HG03354 (cell line): ENCODE measurements around the gene GJA3.

Source experiments
- ATAC-seq: cut with Tn5 transposase; IDR thresholded peaks from one replicate; pipeline ENCODE4 v1.9.1; 2021; ENCODE audit warnings: mild to moderate bottlenecking; ENCODE audit not compliant: unreplicated experiment, poor library complexity, severe bottlenecking

GJA3 gene

GRCh38 chr13:20131057-20131832, 29.6 kb downstream of the GJA3 start:
- no peak for ATAC-seq

GRCh38 chr13:20130652-20131051, 30.2 kb downstream of the GJA3 start:
- ATAC-seq: no peak

GRCh38 chr13:20130012-20130411, 30.8 kb downstream of the GJA3 start:
- ATAC-seq: no peak

GRCh38 chr13:20129076-20129475, 31.8 kb downstream of the GJA3 start:
- no peak for ATAC-seq

- peak; percentile 25 for ATAC-seq
Measured at GRCh38 chr13:20128459-20128931, 32.4 kb downstream of the GJA3 start.

GRCh38 chr13:20127562-20128458, 33.0 kb downstream of the GJA3 start:
- ATAC-seq: peak; percentile 76

- ATAC-seq: peak; percentile 32
Measured at GRCh38 chr13:20127262-20127561, 33.6 kb downstream of the GJA3 start.

- ATAC-seq: no peak
Measured at GRCh38 chr13:20126541-20127261, 34.2 kb downstream of the GJA3 start.

- no peak for ATAC-seq
Measured at GRCh38 chr13:20125783-20126165, 35.1 kb downstream of the GJA3 start.

- ATAC-seq: no peak
Measured at GRCh38 chr13:20125129-20125782, 35.6 kb downstream of the GJA3 start.

- ATAC-seq: no peak
Measured at GRCh38 chr13:20124303-20124702, 36.5 kb downstream of the GJA3 start.

GRCh38 chr13:20121159-20121525, 39.7 kb downstream of the GJA3 start:
- no peak for ATAC-seq

GRCh38 chr13:20119960-20120359, 40.9 kb downstream of the GJA3 start:
- no peak for ATAC-seq

- peak; percentile 4 for ATAC-seq
Measured at GRCh38 chr13:20118268-20119140, 42.3 kb downstream of the GJA3 start.

GRCh38 chr13:20116213-20116612, 44.6 kb downstream of the GJA3 start:
- no peak for ATAC-seq

GRCh38 chr13:20114066-20114610, 46.7 kb downstream of the GJA3 start:
- no peak for ATAC-seq

- no peak for ATAC-seq
Measured at GRCh38 chr13:20109037-20109436, 51.8 kb downstream of the GJA3 start.

GRCh38 chr13:20106742-20107141, 54.1 kb downstream of the GJA3 start:
- ATAC-seq: no peak
